ENCODE data around the gene NDUFV2. TPM values are rescaled to one million over a fixed set of nuclear protein-coding genes. Genes with fewer than 3 reads are reported as not detected.

NDUFV2 gene
- total and polyA plus RNA-seq, 12 donors = 362 to 1,061 (median 482) TPM

- H3K36me3 ChIP-seq = peaks cover 0 to 4% (median 0%) of the 10 kb centered on the region in 9 donors
- 35 to 47% methylated on average over 7 of the region's 7 CpGs for WGBS, 2 donors
- no peaks in the 10 kb centered on the region for H3K9me3 ChIP-seq
- peaks cover 11 to 99% (median 91%) of the 10 kb centered on the region in 9 donors for H3K4me1 ChIP-seq
- intact Hi-C loops (cut with DNase I) = no loop called here
- H3K27me3 ChIP-seq = no peaks in the 10 kb centered on the region
- H3K27ac ChIP-seq = peak overlapping the region in 7 of 10 donors; percentile 13 to 60 (median 34)
- DNase-seq (no peak), ATAC-seq (no peak)
- no peak for TF ChIP-seq CTCF (IDR thresholded peaks at IDR 0.05)
- no peak overlapping the region for H3K4me3 ChIP-seq
These were observed 11.1 kb downstream of the NDUFV2 start for GRCh38 chr18:9113468-9114149.

GRCh38 chr18:9115984-9116383, 13.5 kb downstream of the NDUFV2 start:
- DNase-seq (no peak), ATAC-seq (no peak)
- no peaks in the 10 kb centered on the region for H3K9me3 ChIP-seq
- no peaks in the 10 kb centered on the region for H3K27me3 ChIP-seq
- H3K4me1 ChIP-seq = peaks cover 11 to 99% (median 89%) of the 10 kb centered on the region in 9 donors
- no peak for TF ChIP-seq CTCF (IDR thresholded peaks at IDR 0.05)
- H3K4me3 ChIP-seq = no peak overlapping the region
- H3K36me3 ChIP-seq = peaks cover 0 to 27% (median 3%) of the 10 kb centered on the region in 9 donors
- intact Hi-C loops (cut with DNase I) = loop anchor here in 1 of 10 donors (2.0 kb wide), 1 partner anchor 13 kb away; the partner anchor contains the start of gene NDUFV2
- peak overlapping the region in 6 of 10 donors; percentile 61 to 89 (median 71) for H3K27ac ChIP-seq

- WGBS, 2 donors = 21% methylated on average over 5 of the region's 5 CpGs
- peak overlapping the region in 9 of 10 donors; percentile 8 to 89 (median 64) for H3K27ac ChIP-seq
- H3K27me3 ChIP-seq = no peaks in the 10 kb centered on the region
- DNase-seq (no peak), ATAC-seq (peak in 6 of 8 donors; percentile 12 to 61 (median 26))
- TF ChIP-seq CTCF (IDR thresholded peaks at IDR 0.05) = no peak
- H3K4me1 ChIP-seq = peaks cover 11 to 97% (median 90%) of the 10 kb centered on the region in 9 donors
- peaks cover 0 to 47% (median 6%) of the 10 kb centered on the region in 9 donors for H3K36me3 ChIP-seq
- H3K9me3 ChIP-seq = no peaks in the 10 kb centered on the region
- H3K4me3 ChIP-seq = peak overlapping the region in 3 of 10 donors; percentile 5 to 37 (median 17)
- intact Hi-C loops (cut with DNase I) = loop anchor here in 2 of 10 donors (2.0 kb wide), 3 partner anchors 15 to 19 kb away; partner anchors contain the start of genes ANKRD12 (in 1 of the 2) and NDUFV2 (in 1 of the 2)
These were observed 15.7 kb downstream of the NDUFV2 start for GRCh38 chr18:9117980-9118841.

- ATAC-seq (no peak), DNase-seq (no peak)
- Histone ChIP-seq H3K27me3 (no peaks in the 10 kb centered on the region), H3K4me1 (peaks cover 5 to 76% (median 70%) of the 10 kb centered on the region in 9 donors), H3K27ac (peak overlapping the region in 6 of 10 donors; percentile 4 to 89 (median 18)), H3K36me3 (peaks cover 0 to 73% (median 14%) of the 10 kb centered on the region in 9 donors), H3K9me3 (no peaks in the 10 kb centered on the region), H3K4me3 (no peak overlapping the region)
- 10 to 11% methylated on average over 1 of the region's 1 CpG for WGBS, 2 donors
- no peak for TF ChIP-seq CTCF (IDR thresholded peaks at IDR 0.05)
- intact Hi-C loops (cut with DNase I) = no loop called here
These were observed 18.3 kb downstream of the NDUFV2 start for GRCh38 chr18:9120796-9121195.
